ENCODE measurements around the gene SSNA1. TPM values are rescaled to one million over a fixed set of nuclear protein-coding genes. Genes with fewer than 3 reads are reported as not detected.
"Not testable (repeated sequence)": the region's sequence is repeated elsewhere in the genome, so short reads cannot be mapped to it uniquely, and the experiment has no call there.

Gene SSNA1
- total RNA-seq, 8 experiments from 2014 or later = 28.2 to 50.7 (median 44.5) TPM

DNA sequence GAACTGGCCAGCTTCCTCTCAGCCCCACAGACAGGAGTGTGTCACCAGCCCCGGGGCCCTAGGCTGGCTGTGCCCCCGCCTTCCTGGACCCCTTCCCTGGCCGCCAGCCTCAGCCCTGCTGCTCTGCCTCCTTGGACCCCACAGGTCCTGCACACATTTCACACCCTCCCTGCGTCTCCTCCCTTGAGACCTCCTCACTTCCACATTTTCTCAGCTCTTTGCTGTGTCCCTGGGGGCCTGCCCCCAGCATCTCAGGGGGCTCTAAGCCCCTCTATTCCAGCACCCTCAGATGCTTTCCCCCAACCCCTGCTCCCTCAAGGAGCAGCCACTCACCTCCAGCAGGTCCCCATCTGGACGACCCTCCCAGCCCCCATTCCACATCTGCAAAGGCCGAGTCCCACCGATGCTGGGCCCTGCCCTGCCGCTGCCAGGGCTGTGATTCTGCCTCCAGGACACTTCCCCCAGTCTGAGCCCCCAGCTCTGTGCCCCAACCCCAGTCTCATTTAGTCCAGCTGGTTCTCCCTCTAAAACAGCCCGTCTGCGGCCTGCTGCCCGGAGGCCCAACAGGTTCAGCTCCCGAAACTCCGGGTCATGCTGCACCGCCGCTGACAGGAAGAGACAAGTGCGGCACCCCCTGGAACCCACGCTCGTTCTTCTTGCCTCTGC, 46.4 kb downstream of the SSNA1 start:
- peaks cover 9 to 19% of the 10 kb centered on the region in 2 donors for H3K4me1 ChIP-seq (replicated peaks in 1 of 2)
- H3K27ac ChIP-seq = no peak overlapping the region
- no peak overlapping the region for H3K4me3 ChIP-seq
- in situ Hi-C loops (cut with MboI; ENCODE audit: low pct_unique_long_range_greater_than_20kb in 2 of 9, low sequenced_read_pairs in 9 of 9, unreplicated experiment in 9 of 9) = loop anchor here in 1 of 9 experiments (25.0 kb wide), 1 partner anchor 123 kb away; the partner anchor contains the start of gene DPP7
- ATAC-seq (replicated peaks in 6 of 8) = no peak
- 80 to 90% (median 83%) methylated on average over 1 to 2 of the region's 18 CpGs; no CpG with 5 or more reads in 7 of the 10 experiments for WGBS, 10 experiments

DNA sequence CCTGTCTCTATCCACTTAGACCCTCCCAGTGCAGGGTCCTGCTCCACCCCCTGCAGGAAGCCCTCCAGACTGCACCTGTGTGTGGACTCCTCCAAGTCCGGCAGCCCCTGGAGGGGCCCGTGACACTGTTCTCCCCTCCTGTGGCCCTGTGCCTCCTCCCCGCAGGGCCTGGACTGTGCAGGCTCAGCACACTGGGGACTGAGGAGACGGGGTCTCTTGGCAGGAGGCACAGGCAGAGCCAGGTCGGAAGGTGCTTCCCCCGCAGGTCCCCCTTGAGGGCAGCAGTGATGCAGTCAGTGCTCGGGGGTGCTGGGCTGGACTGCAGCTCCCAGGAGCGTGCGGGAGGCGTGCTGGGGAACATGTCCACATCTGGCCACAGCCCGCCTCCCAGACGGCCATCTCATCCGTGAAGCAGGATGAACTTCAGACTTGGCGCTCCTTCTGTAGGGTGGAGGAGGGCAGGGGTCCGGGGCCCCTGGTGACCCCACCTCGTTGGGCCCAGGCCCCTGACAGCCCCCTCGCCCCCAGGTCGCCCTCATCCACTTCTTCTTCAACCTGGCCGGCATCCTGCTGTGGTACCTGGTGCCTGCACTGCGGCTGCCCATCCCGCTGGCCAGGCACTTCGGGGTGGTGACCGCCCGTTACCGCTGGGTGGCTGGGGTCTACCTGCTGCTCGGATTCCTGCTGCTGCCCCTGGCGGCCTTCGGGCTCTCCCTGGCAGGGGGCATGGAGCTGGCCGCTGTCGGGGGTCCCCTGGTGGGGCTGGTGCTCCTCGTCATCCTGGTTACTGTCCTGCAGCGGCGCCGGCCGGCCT, 47.2 kb downstream of the SSNA1 start:
- in situ Hi-C loops (cut with MboI; ENCODE audit: low pct_unique_long_range_greater_than_20kb in 2 of 9, low sequenced_read_pairs in 9 of 9, unreplicated experiment in 9 of 9) = loop anchor here in 1 of 9 experiments (25.0 kb wide), 1 partner anchor 123 kb away; the partner anchor contains the start of gene DPP7

DNA sequence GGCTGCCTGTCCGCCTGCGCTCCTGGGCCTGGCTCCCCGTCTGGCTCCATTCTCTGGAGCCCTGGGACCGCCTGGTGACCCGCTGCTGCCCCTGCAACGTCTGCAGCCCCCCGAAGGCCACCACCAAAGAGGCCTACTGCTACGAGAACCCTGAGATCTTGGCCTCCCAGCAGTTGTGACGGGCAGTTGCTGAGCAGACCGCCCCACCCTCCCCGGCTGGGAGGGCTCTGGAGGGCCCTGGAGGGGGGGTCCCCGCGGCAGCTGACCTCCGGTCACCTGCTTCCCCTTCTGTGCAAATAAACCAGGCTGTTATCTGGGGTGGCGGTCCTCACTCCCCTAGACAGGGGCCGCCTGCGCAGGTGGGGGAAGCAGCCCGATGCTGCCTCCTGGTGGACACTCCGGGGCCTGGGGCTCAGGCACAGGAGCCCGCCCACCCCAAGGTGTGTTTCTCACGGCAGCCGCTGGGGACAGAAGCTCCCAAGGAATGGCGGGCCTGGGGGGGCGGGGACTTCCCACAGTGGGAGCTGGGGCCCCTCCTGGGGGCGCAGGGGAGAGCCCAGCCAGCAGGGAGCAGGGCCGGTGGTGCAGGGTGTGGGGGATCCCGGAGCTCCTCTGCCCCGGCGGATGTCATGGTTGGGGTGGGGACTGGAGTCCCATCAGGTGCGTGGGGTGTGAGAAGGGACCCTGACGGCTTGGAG, 47.9 kb downstream of the SSNA1 start:
- in situ Hi-C loops (cut with MboI; ENCODE audit: low pct_unique_long_range_greater_than_20kb in 2 of 9, low sequenced_read_pairs in 9 of 9, unreplicated experiment in 9 of 9) = loop anchor here in 1 of 9 experiments (25.0 kb wide), 1 partner anchor 124 kb away; the partner anchor contains the start of gene DPP7
- peak; percentile 4 to 46 (median 21) for ATAC-seq (replicated peaks in 6 of 8)

More for the DNA sequence above, 47.2 kb downstream of the SSNA1 start:
- ATAC-seq (replicated peaks in 6 of 8) = no peak
- peaks cover 9 to 19% of the 10 kb centered on the region in 2 donors for H3K4me1 ChIP-seq (replicated peaks in 1 of 2)
- WGBS, 10 experiments = 40 to 100% methylated on average over 1 to 2 of the region's 35 CpGs; no CpG with 5 or more reads in 8 of the 10 experiments
- H3K27ac ChIP-seq = no peak overlapping the region
- H3K4me3 ChIP-seq = no peak overlapping the region

DNA sequence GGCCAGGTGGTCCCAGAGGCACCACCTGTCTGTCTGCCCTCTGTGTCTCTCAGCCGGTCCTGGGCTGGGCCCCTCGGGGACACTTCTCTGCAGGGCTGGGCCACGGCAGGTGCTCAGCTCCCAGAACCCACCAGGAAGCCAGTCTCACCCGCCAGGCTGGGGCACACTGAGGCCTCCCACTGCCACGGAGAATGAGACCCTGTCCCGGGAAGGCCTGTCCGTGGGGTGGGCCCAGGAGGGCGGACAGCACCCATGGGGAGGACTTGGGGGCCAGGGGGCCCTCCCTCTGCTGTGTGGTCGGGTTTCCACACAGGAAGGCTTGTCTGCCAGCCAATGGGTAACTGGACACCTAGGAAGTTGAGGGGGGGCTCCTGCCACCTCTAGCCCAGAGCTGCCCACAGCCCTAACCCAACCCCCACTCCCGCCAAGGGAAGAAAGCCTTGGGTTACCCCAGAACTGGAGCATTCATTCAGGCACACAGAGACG, 48.5 kb downstream of the SSNA1 start:
- in situ Hi-C loops (cut with MboI; ENCODE audit: low pct_unique_long_range_greater_than_20kb in 2 of 9, low sequenced_read_pairs in 9 of 9, unreplicated experiment in 9 of 9) = loop anchor here in 1 of 9 experiments (25.0 kb wide), 1 partner anchor 125 kb away; the partner anchor contains the start of gene DPP7
- ATAC-seq (replicated peaks in 6 of 8) = no peak
- Histone ChIP-seq H3K27ac (peak overlapping the region in 1 of 2 donors; percentile 8), H3K4me3 (no peak overlapping the region), H3K4me1 (replicated peaks in 1 of 2) (peaks cover 9 to 19% of the 10 kb centered on the region in 2 donors)
- 47% methylated on average over 3 of the region's 11 CpGs; no CpG with 5 or more reads in 9 of the 10 experiments for WGBS, 10 experiments

More for the DNA sequence above, 47.9 kb downstream of the SSNA1 start:
- Histone ChIP-seq H3K27ac (peak overlapping the region in 1 of 2 donors; percentile 8), H3K4me1 (replicated peaks in 1 of 2) (peaks cover 9 to 19% of the 10 kb centered on the region in 2 donors), H3K4me3 (no peak overlapping the region)
- 0 to 40% methylated on average over 1 to 5 of the region's 31 CpGs; no CpG with 5 or more reads in 8 of the 10 experiments for WGBS, 10 experiments

DNA sequence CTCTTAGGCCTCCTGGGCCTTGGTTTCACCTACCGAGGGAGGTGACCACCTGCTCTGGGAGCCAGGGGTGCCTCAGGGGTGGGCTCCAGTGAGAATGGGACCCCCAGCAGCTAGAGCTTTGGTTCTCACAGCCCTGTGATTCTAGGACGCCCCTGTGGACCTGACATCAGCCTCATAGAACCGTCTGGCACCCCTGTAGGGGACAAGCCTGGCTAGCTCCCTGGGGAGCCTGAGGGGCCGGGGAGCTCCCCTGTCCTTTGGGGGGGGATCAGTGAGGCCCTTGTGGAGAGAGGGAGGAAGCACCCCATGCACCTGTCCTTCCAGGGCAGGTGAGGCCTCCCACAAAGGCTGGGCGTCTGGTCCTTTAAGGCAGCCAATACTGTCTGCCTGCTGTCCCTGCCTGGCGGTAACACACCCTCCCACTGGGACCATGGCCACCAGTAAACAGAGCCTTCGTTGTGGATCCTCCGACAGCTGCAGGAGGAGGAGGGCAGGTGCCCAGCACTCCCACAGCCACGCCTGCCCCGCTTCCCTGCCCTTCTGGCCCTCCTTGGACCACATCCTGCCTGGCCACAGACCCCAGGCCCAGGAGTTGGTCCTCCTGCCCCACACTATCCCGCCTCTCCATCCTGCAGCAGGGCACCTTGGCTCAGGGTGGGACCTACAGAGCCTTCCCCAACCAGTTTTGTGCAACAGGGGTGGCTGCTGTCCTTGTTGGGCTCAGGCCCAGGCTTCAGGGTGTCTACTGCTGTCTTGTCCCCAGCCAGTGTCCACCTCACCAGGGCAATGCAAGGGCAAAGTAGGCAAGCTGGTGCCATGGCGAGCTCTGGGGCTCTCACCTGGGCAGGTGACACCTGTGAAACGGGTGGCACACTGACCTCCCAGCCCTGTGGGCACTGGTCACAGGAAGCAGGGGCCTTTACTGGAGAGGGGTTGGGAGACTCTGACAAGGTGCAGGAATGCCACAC, 49.6 kb downstream of the SSNA1 start:
- WGBS, 10 experiments = 49 to 100% (median 85%) methylated on average over 1 to 3 of the region's 13 CpGs; no CpG with 5 or more reads in 4 of the 10 experiments
- Histone ChIP-seq H3K4me3 (no peak overlapping the region), H3K27ac (no peak overlapping the region), H3K4me1 (replicated peaks in 1 of 2) (peaks cover 13 to 27% of the 10 kb centered on the region in 2 donors)
- no peak for ATAC-seq (replicated peaks in 6 of 8)
- in situ Hi-C loops (cut with MboI; ENCODE audit: low pct_unique_long_range_greater_than_20kb in 2 of 9, low sequenced_read_pairs in 9 of 9, unreplicated experiment in 9 of 9) = loop anchor here in 1 of 9 experiments (25.0 kb wide), 1 partner anchor 126 kb away; the partner anchor contains the start of gene DPP7

DNA sequence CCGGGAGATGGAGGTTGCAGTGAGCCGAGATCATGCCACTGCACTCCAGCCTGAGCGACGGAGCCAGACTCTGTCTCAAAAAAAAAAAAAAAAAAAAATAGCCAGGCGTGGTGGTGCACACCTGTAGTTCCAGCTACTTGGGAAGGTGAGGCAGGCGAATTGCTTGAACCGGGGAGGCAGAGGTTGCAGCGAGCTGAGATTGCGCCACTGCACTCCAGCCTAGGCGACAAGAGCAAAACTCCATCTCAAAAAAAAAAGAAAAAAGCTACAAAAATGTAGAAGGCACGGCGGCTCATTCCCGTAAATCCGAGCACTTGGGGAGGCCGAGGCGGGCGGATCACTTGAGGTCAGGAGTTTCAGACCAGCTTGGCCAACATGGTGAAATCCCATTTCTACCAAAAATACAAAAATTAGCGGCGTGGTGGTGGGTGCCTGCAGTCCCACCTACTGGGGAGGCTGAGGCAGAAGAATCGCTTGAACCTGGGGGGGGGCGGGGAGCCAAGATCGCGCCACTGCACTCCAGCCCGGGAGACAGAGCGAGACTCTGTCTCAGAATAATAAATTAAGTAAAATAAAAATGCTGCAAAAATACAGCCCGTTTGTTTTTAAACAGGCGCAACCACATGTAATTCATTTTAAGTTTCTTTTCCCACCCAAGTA, 51.2 kb downstream of the SSNA1 start:
- in situ Hi-C loops (cut with MboI; ENCODE audit: low pct_unique_long_range_greater_than_20kb in 2 of 9, low sequenced_read_pairs in 9 of 9, unreplicated experiment in 9 of 9) = loop anchor here in 1 of 9 experiments (25.0 kb wide), 1 partner anchor 127 kb away; the partner anchor contains the start of gene DPP7
- 13 to 94% (median 52%) methylated on average over 3 to 18 of the region's 27 CpGs for WGBS, 10 experiments
- H3K4me3 ChIP-seq = peak overlapping the region; percentile 43 to 64 (median 56)
- ATAC-seq (replicated peaks in 6 of 8) = not testable (repeated sequence)
- H3K4me1 ChIP-seq (replicated peaks in 1 of 2) = peaks cover 13 to 27% of the 10 kb centered on the region in 2 donors
- H3K27ac ChIP-seq = peak overlapping the region; percentile 83 to 92

Other genes starting within 250 kb of the SSNA1 start
- gene FBXW5, start 243.9 kb upstream of the SSNA1 start, total RNA-seq = 100 to 1,000 TPM in 1 of 8 experiments, 10 to 100 TPM in 7; 34.1 to 115 (median 45.3) TPM
- gene C8G, start 243.4 kb upstream of the SSNA1 start, total RNA-seq = 1 to 10 TPM in 5 of 8 experiments, under 1 TPM in 1, not detected in 2; 0.71 to 2.7 (median 1.4) TPM
- 1 to 10 TPM in 5 of 8 experiments, under 1 TPM in 3; 0.38 to 4.3 (median 1.2) TPM for gene LCN12, start 236.4 kb upstream of the SSNA1 start, total RNA-seq
- gene PTGDS, start 211.2 kb upstream of the SSNA1 start, total RNA-seq = 100 to 1,000 TPM in 2 of 8 experiments, 10 to 100 TPM in 2, 1 to 10 TPM in 4; 1.2 to 273 (median 12.3) TPM
- gene LCNL1, start 205.7 kb upstream of the SSNA1 start, total RNA-seq = 1 to 10 TPM in 1 of 8 experiments, under 1 TPM in 7; 0.11 to 1.3 (median 0.73) TPM
- gene PAXX, start 196.3 kb upstream of the SSNA1 start, total RNA-seq = 10 to 100 TPM; 23.4 to 38.4 (median 27.5) TPM
- 1 to 10 TPM in 1 of 8 experiments, under 1 TPM in 3, not detected in 4; 0.29 to 8.3 (median 0.47) TPM for gene CLIC3, start 192.1 kb upstream of the SSNA1 start, total RNA-seq
- gene ABCA2, start 160.4 kb upstream of the SSNA1 start, total RNA-seq = 10 to 100 TPM in 7 of 8 experiments, 1 to 10 TPM in 1; 8.1 to 27.9 (median 18.0) TPM
- gene FUT7, start 156.6 kb upstream of the SSNA1 start, total RNA-seq = 1 to 10 TPM in 1 of 8 experiments, under 1 TPM in 6, not detected in 1; 0.08 to 1.0 (median 0.25) TPM
- 10 to 100 TPM; 19.0 to 61.7 (median 30.5) TPM for gene NPDC1, start 142.5 kb upstream of the SSNA1 start, total RNA-seq
- gene ENTPD2, start 134.6 kb upstream of the SSNA1 start, total RNA-seq = 1 to 10 TPM in 1 of 8 experiments, under 1 TPM in 7; 0.13 to 1.3 (median 0.34) TPM
- 10 to 100 TPM in 2 of 8 experiments, 1 to 10 TPM in 4, under 1 TPM in 2; 0.31 to 12.5 (median 6.4) TPM for gene SAPCD2, start 118.1 kb upstream of the SSNA1 start, total RNA-seq
- gene UAP1L1, start 111.2 kb upstream of the SSNA1 start, total RNA-seq = 1 to 10 TPM in 6 of 8 experiments, under 1 TPM in 2; 0.63 to 8.9 (median 4.5) TPM
- gene MAN1B1, start 101.7 kb upstream of the SSNA1 start, total RNA-seq = 10 to 100 TPM; 28.6 to 89.3 (median 50.3) TPM
- 100 to 1,000 TPM in 3 of 8 experiments, 10 to 100 TPM in 5; 14.2 to 233 (median 56.1) TPM for gene DPP7, start 73.9 kb upstream of the SSNA1 start, total RNA-seq
- 1 to 10 TPM in 4 of 8 experiments, under 1 TPM in 4; 0.20 to 6.0 (median 1.2) TPM for gene GRIN1, start 49.5 kb upstream of the SSNA1 start, total RNA-seq
- gene LRRC26, start 18.6 kb upstream of the SSNA1 start, total RNA-seq = under 1 TPM in 3 of 8 experiments, not detected in 5; 0.17 to 1.00 (median 0.43) TPM
- gene TMEM210, start 16.6 kb upstream of the SSNA1 start, total RNA-seq = not detected
- gene ANAPC2, start 116 bp upstream of the SSNA1 start, total RNA-seq = 10 to 100 TPM; 11.9 to 43.3 (median 20.0) TPM
- gene TPRN, start 12.1 kb downstream of the SSNA1 start, total RNA-seq = 10 to 100 TPM in 4 of 8 experiments, 1 to 10 TPM in 4; 5.9 to 79.6 (median 10.6) TPM
- 10 to 100 TPM; 20.0 to 31.7 (median 26.4) TPM for gene TMEM203, start 17.0 kb downstream of the SSNA1 start, total RNA-seq
- gene NDOR1, start 17.0 kb downstream of the SSNA1 start, total RNA-seq = 10 to 100 TPM in 2 of 8 experiments, 1 to 10 TPM in 6; 5.1 to 25.3 (median 8.6) TPM
- 1 to 10 TPM in 7 of 8 experiments, under 1 TPM in 1; 0.41 to 7.0 (median 3.0) TPM for gene RNF208, start 33.6 kb downstream of the SSNA1 start, total RNA-seq
- 1 to 10 TPM; 1.2 to 4.7 (median 1.3) TPM for gene CYSRT1, start 36.5 kb downstream of the SSNA1 start, total RNA-seq
- 1 to 10 TPM in 1 of 8 experiments, under 1 TPM in 7; 0.23 to 1.1 (median 0.46) TPM for gene RNF224, start 38.8 kb downstream of the SSNA1 start, total RNA-seq
- gene SLC34A3, start 42.2 kb downstream of the SSNA1 start, total RNA-seq = under 1 TPM in 6 of 8 experiments, not detected in 2; 0.11 to 0.49 (median 0.20) TPM
- gene TUBB4B, start 52.6 kb downstream of the SSNA1 start, total RNA-seq = 100 to 1,000 TPM in 5 of 8 experiments, 10 to 100 TPM in 3; 57.6 to 372 (median 151) TPM
- 1 to 10 TPM in 3 of 8 experiments, under 1 TPM in 2, not detected in 3; 0.42 to 1.4 (median 1.3) TPM for gene STPG3, start 62.6 kb downstream of the SSNA1 start, total RNA-seq
- 10 to 100 TPM; 22.8 to 38.4 (median 34.5) TPM for gene NELFB, start 66.7 kb downstream of the SSNA1 start, total RNA-seq
- 10 to 100 TPM in 2 of 8 experiments, 1 to 10 TPM in 1, under 1 TPM in 5; 0.11 to 14.2 (median 0.71) TPM for gene TOR4A, start 89.0 kb downstream of the SSNA1 start, total RNA-seq
- 10 to 100 TPM in 1 of 8 experiments, 1 to 10 TPM in 5, under 1 TPM in 1, not detected in 1; 1.00 to 20.5 (median 3.4) TPM for gene NRARP, start 113.6 kb downstream of the SSNA1 start, total RNA-seq
- gene EXD3, start 234.5 kb downstream of the SSNA1 start, total RNA-seq = 10 to 100 TPM in 3 of 8 experiments, 1 to 10 TPM in 5; 3.2 to 14.8 (median 9.6) TPM
- gene NOXA1, start 234.7 kb downstream of the SSNA1 start, total RNA-seq = 1 to 10 TPM in 2 of 8 experiments, under 1 TPM in 6; 0.13 to 2.1 (median 0.32) TPM

Measured in motor neuron (in vitro differentiated cells).